Activated CD4-positive, CD25-positive, alpha-beta regulatory T cell treated with anti-CD3 and anti-CD28 coated beads, Interleukin-2, amount 50 U/mL, for 72 hours (primary cell): ENCODE data around the gene NR2F2.

Experiments
- DNase-seq: peaks from one replicate; pipeline ENCODE4 v3.0.0; 2021

NR2F2 gene

DNA sequence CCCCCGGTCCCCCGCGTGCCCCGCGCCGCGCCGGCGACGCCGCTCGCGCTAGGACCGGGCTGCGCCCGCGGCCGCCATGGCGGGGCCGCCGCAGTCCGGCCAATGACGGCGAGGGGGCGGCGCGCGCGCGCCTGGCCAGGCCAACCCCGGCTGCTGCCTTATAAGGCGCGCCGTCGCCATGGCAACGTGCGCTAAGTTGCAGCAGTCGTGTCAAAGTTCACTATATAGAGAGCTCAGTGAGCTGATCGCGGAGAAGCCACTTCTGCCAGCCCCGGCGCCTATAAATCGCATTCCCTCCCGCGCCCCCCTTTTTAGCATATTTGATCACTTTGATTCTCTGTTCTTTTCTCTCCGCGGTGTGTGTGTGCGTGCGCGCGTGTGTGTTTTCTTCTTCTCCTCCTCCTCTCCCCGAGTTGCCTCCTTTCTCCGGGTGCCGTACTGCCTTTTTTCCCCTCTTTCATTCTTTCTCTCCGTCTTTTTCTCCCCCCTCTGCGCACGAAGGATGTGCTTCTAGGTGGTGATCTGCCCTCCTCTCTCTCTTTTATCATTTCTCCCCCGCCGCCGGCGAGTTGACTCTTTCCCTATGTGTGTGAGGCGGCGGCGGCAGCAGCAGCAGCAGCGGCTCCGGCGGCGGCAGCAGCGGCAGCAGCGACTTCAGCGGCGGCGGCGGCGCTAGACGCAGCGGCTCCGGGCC is at the start of gene NR2F2:
NR2F2 (plus strand) TSS at position 251 of the 694 bp plus-strand sequence. CDS start 1,406 bp downstream, outside the sequence.
- DNase-seq, result peak; percentile 47

- no peak for DNase-seq
Measured at GRCh38 chr15:96285305-96285704, 45.2 kb upstream of the NR2F2 start.

DNA sequence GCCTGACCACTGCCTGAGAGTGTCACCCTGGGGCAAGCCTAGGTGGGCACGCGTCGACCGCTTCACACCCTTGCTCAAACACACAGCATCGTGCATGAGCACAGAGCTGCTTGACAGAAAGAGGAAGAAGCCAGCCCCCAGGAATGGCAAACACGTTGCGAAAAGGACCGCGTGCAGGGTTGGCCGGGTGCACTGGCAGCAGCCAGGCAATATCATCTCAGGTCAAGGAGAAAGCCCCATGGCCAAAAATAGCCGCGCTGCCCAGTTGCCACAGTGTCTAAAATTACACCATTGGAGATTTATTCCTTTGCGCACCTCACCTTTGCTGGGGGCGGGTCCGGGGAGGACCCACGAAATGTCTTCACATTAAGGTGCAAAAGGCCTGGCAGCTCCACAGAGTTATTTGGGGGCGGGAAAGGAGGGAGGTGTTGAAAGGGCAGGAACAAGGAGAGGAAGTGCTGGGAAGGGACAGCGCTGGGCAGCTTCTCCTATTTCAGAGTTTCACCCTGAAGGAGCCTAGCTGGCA is 44.7 kb upstream of the NR2F2 start:
- DNase-seq, result no peak

DNA sequence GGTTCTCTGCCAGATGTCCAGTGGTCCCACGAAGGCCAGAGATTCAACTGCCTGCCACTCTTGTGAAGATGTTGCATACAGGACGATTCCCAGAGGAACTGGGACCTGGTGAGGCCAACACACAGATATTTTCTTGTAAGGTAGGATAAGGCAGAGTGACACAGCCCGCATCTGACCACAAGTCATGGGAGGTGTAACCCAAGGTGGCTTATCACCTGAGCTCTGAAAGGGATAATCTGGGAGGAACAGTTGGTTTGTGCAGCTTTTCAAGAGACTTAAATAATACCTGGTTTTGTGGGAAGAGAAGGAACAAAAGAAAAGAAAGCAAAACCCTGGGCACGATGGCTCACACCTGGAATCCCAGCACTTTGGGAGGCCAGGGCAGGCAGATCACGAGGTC is 39.8 kb upstream of the NR2F2 start:
- DNase-seq, result no peak

DNA sequence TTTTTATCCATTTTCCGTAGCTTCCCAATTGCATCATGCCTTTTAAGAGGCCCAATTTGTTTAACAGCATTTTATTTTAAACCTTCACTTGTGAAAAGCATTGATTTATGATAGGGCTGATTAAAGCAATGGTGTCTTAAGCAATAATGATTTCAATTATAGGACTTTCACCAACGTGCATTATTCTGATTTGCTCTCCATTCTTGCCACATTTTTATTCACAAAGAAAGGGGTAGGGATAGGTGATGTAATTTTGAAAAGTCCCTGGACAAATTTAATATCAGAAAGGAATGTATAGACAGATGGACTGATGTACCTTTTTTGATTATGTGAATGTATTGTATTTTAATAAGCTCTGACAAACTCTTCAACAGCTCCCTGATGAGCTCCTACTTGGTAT is 37.9 kb upstream of the NR2F2 start:
- no peak for DNase-seq

- DNase-seq, result no peak
Measured at GRCh38 chr15:96293441-96293840, 37.1 kb upstream of the NR2F2 start.

- no peak for DNase-seq
Measured at GRCh38 chr15:96294766-96295165, 35.7 kb upstream of the NR2F2 start.

GRCh38 chr15:96296264-96296663 is 34.2 kb upstream of the NR2F2 start:
- DNase-seq, result no peak

DNA sequence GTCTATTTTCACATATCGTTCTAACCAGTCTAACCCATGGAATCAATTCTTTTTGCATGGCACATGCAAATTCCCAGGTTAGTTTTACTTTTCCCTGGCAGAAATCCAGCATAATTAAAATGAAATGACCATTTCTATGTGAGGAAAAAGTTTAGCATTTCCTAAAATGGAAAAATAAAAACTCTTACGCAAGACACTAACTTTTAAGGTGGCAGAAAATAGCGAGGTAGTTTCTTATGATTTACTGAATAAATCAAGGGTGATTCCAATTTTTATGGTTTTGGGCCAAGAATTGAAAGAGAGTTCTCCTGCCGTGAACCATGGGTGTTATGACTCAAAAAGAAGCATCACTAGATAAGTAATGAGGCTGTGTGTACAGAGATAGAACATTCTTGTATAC is 32.7 kb upstream of the NR2F2 start:
- no peak for DNase-seq

DNA sequence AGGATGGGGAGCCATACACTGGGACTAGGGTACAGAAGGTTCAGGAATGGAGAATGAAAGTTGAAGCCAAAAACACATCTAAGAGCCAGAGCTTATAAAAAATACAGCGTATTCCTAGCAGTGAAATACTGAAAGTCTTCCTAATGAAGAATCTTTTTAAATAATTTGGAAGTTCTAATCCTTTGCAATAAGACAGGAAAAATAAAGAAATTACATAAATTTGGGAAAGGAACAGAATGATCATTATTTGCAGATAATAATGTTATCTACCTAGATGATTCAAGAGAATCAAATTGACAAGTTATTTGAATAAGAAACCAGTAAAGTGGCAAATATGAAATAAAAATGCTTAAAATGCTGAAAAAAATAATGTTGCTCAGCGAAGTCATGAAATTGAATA is 32.3 kb upstream of the NR2F2 start:
- DNase-seq, result no peak

DNA sequence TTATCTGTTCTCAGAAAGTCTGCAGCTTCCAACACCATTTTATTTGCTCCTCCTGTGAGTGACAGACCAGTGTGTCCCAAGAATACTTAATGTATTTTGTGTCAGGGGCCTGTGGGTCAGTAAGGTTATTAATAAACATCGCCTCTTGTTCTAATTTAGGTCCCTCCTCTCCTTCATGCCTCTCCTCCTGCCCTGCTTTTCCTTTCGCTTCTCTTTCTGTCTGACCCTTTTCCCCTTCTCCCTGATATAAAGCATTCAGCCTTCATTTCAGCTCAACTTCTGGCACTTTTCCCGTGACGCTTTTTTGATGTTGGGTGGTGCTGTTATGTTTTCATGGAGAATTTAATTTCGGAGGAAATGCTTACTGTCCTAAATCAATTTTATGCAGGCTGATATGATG is 29.7 kb upstream of the NR2F2 start:
- DNase-seq, result no peak

GRCh38 chr15:96303503-96304056 is 26.9 kb upstream of the NR2F2 start:
- DNase-seq, result no peak

GRCh38 chr15:96304839-96305238 is 25.7 kb upstream of the NR2F2 start:
- no peak for DNase-seq

GRCh38 chr15:96306321-96306720 is 24.2 kb upstream of the NR2F2 start:
- no peak for DNase-seq

DNA sequence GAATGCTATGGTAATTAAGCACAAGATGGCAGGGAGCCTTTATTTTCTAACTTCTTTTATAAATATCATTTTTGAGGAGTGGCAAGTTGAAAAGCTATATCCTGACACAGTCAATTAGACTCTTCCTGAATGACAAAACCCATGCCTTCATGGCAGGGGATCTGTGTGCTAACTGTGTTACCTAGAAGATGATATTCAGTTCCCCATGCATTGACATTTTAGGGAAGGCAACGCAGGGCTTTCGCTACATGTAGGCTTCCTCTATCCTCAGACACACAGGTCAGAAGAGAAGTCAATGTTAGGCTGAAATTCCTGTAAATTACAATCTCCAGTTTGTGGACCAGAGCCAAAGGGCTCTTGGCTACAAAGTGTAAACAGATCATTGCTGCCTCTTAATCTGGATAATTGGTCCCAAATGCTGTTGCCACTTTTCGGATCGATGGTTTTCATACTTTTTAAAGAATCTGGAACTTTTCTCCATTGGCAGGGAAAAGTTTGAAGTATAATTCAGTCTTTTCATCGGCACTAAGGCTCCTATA is 22.6 kb upstream of the NR2F2 start:
- no peak for DNase-seq

GRCh38 chr15:96309143-96309660 is 21.3 kb upstream of the NR2F2 start:
- DNase-seq, result no peak

- no peak for DNase-seq
Measured at GRCh38 chr15:96311256-96311955, 19.1 kb upstream of the NR2F2 start.

DNA sequence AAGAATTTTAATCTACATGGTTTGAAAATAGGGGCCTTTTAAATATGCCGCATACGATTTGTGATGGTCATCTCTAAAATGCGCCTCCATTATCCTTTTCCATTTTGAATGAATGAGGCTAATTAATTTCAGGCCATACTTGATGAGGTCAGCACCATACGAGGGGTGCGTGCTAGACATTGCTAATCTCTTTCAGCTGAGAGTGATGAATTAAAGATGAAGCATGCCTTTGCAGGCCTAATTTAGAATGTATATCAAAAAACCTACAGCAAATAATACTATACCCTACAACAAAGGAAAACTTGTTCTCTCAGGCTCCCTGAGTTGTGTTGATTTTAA is 18.6 kb upstream of the NR2F2 start:
- no peak for DNase-seq

DNA sequence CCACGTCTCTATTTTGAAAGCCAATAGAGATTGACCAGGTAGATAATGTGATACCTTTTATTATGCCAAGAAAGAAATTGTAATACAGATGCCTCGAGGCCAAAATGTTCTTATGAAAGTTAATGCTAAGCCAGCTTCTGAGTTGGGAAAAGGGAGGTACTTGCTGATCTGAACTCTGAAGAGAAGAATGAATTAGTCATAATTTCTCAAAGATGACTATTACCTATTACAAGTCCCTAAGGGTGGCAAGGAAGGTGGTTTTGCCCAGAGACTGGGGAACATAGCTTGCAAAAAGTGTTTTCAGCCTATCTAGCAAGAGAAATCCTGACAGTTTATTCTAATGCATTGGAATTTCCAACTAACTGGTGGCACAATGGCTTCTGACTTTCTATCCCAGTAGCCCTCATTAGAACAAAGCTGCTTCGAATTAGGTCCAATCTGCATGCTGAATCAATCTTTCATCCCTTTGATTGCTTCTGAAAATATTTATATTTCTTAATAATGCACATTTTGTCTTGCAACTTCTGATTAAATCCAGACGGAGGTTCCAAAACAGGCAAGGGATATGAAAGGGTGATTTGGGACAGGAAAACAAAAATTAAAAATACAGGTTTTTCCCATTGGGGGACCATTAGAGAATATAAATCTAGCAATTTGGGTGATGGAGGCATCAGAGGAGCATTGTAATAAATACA is 17.7 kb upstream of the NR2F2 start:
- no peak for DNase-seq

- DNase-seq, result no peak
Measured at GRCh38 chr15:96314518-96314917, 16.0 kb upstream of the NR2F2 start.

GRCh38 chr15:96314963-96315362 is 15.5 kb upstream of the NR2F2 start:
- no peak for DNase-seq

DNA sequence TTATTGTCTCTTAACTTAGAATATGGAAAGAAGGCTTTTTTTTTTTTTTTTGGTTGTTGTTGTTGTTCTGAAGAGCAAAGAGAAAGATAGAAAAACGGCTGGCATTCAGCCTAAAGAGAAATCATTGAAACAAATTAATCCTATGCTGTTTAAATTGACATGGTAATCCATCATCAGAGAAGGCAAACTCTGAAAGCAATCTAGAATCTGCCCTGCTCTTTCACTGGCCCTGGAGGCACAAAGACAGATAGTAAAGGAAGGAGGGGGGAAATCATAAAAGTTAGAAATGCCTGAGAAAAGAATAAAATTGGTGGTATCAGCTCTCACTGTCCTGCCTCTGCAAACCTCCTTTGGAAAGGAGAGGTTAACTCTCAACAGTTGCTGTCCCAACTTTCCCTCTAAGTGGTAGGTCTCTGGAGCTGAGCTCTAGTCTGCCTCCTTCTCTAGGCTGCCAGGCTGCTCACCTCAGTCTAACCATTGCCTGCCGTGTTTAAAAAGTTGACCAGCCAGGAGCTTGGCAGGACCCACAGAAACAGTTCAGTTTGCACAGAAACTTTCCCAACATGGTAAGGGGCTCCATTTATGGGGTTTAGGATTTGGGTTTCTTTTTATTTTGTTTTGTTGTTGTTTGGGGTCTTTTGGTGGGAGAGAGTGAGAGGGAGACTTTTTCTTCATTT is 13.4 kb upstream of the NR2F2 start:
- no peak for DNase-seq

GRCh38 chr15:96320107-96320506 is 10.4 kb upstream of the NR2F2 start:
- DNase-seq, result no peak
